C4-2B (cell line): ENCODE measurements around the gene EFCAB5.

ENCODE experiments used
- ZFX ChIP-seq: fragments of 450-650 bp; IDR thresholded peaks from 2 replicates; pipeline ENCODE4 v1.6.1; 2017
- TF ChIP-seq, protein P1 (sequence below): fragments of 450-650 bp; conservative IDR thresholded peaks from 2 replicates; pipeline ENCODE4 v1.5.1; 2017; ENCODE audit warnings: mild to moderate bottlenecking

DNA sequence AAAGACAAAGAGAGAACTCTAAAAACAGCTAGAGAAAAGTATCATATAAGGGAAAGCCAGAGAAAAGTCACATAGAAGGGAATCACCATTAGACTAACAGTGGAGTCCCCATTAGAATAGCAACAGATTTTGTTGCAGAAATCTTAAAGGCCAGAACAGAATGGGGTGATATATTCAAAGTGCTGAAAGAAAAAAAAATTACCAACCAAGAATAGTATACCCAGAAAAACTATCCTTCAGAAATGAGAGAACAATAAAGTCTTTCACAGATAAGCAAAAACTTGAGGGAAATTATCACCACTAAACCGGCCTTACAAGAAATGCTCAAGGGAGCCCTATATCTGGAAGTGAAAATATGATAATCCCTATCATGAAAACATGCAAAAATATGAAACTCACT lies 123.3 kb downstream of the EFCAB5 start:
- TF ChIP-seq, protein P1, sequence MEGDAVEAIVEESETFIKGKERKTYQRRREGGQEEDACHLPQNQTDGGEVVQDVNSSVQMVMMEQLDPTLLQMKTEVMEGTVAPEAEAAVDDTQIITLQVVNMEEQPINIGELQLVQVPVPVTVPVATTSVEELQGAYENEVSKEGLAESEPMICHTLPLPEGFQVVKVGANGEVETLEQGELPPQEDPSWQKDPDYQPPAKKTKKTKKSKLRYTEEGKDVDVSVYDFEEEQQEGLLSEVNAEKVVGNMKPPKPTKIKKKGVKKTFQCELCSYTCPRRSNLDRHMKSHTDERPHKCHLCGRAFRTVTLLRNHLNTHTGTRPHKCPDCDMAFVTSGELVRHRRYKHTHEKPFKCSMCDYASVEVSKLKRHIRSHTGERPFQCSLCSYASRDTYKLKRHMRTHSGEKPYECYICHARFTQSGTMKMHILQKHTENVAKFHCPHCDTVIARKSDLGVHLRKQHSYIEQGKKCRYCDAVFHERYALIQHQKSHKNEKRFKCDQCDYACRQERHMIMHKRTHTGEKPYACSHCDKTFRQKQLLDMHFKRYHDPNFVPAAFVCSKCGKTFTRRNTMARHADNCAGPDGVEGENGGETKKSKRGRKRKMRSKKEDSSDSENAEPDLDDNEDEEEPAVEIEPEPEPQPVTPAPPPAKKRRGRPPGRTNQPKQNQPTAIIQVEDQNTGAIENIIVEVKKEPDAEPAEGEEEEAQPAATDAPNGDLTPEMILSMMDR: no peak
- TF ChIP-seq ZFX: no peak
